DND-41 (cell line): ENCODE measurements around the gene PCK1.

ENCODE experiments used
- EZH2 ChIP-seq: IDR thresholded peaks from 3 replicates; pipeline ENCODE4 v1.6.1; 2012; ENCODE audit warnings: borderline replicate concordance, low read depth, mild to moderate bottlenecking, moderate library complexity, low read length, inconsistent platforms; ENCODE audit not compliant: severe bottlenecking
- TF ChIP-seq, protein P1 (sequence below): IDR thresholded peaks from 2 replicates; pipeline ENCODE4 v1.5.1; 2012; ENCODE audit warnings: borderline replicate concordance, low read length, moderate library complexity, mild to moderate bottlenecking; ENCODE audit not compliant: poor library complexity, severe bottlenecking; ENCODE audit errors: extremely low read depth

- TF ChIP-seq, protein P1, sequence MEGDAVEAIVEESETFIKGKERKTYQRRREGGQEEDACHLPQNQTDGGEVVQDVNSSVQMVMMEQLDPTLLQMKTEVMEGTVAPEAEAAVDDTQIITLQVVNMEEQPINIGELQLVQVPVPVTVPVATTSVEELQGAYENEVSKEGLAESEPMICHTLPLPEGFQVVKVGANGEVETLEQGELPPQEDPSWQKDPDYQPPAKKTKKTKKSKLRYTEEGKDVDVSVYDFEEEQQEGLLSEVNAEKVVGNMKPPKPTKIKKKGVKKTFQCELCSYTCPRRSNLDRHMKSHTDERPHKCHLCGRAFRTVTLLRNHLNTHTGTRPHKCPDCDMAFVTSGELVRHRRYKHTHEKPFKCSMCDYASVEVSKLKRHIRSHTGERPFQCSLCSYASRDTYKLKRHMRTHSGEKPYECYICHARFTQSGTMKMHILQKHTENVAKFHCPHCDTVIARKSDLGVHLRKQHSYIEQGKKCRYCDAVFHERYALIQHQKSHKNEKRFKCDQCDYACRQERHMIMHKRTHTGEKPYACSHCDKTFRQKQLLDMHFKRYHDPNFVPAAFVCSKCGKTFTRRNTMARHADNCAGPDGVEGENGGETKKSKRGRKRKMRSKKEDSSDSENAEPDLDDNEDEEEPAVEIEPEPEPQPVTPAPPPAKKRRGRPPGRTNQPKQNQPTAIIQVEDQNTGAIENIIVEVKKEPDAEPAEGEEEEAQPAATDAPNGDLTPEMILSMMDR = no peak
- TF ChIP-seq EZH2 = no peak
These were observed 47.6 kb downstream of the PCK1 start for GRCh38 chr20:57608516-57608915.
